ENCODE data around the gene BACH2. TPM values are rescaled to one million over a fixed set of nuclear protein-coding genes. Genes with fewer than 3 reads are reported as not detected.

The BACH2 gene
- total and polyA plus RNA-seq, 2 of the 4 experiments (the other 2 are of a cell fraction) = 1.3 to 1.4 TPM

DNA sequence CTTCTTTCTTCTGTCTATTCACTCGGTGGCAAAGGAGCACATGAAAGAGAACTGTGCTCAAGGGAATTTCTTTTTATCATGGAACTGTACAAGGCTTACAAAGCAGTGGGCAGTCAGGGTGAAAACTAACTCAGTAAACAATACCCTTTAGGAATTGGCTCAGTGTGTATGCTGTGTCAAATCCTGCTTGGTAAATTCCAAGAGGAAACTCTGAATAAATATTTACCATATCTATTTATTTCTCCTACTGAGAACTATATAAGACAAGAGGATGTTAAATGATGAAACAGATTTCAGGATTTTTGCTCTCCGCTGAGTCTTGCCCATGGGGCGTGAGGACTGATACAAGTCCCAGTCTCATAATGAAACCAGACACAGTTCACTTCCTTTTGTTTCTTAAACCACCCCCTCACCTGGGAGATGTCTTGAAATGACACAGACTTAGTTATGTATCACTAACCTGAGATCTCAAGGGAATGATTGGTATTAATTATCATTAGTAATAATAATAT, 188.8 kb downstream of the BACH2 start:
- no peak overlapping the region; the same call in 1 of the 2 replicates for H3K27ac ChIP-seq (ENCODE audit: insufficient read depth, low read length)

More for the DNA sequence above, 188.8 kb downstream of the BACH2 start:
- no peak overlapping the region for H3K56ac ChIP-seq (ENCODE audit: extremely low read depth, insufficient read depth, low read length)
- no peak overlapping the region for H2AK9ac ChIP-seq (replicated peaks; ENCODE audit: low read depth, low read length, poor library complexity)
- H4K91ac ChIP-seq (ENCODE audit: insufficient read depth, low read depth, low read length) = no peak overlapping the region
- H3K14ac ChIP-seq (replicated peaks; ENCODE audit: low read depth, low read length) = 0 out of 2 replicates have a peak overlapping the region, but pooled peaks have one; percentile 8
- no peak overlapping the region for H2BK5ac ChIP-seq (ENCODE audit: low read depth, low read length, poor library complexity, severe bottlenecking)
- intact Hi-C loops (cut with micrococcal nuclease) = loop anchor here (1.0 kb wide), 1 partner anchor 10 kb away; no protein-coding TSS in a partner anchor
- in situ Hi-C loops (cut with MboI; ENCODE audit: low sequenced_read_pairs) = no loop called here
- no peak for TF ChIP-seq RAD21 (IDR thresholded peaks at IDR 0.05; ENCODE audit: low read length)
- TF ChIP-seq, protein P1, sequence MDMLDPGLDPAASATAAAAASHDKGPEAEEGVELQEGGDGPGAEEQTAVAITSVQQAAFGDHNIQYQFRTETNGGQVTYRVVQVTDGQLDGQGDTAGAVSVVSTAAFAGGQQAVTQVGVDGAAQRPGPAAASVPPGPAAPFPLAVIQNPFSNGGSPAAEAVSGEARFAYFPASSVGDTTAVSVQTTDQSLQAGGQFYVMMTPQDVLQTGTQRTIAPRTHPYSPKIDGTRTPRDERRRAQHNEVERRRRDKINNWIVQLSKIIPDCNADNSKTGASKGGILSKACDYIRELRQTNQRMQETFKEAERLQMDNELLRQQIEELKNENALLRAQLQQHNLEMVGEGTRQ (IDR thresholded peaks at IDR 0.05; ENCODE audit: low read depth, low read length) = no peak
- TF ChIP-seq, protein P2, sequence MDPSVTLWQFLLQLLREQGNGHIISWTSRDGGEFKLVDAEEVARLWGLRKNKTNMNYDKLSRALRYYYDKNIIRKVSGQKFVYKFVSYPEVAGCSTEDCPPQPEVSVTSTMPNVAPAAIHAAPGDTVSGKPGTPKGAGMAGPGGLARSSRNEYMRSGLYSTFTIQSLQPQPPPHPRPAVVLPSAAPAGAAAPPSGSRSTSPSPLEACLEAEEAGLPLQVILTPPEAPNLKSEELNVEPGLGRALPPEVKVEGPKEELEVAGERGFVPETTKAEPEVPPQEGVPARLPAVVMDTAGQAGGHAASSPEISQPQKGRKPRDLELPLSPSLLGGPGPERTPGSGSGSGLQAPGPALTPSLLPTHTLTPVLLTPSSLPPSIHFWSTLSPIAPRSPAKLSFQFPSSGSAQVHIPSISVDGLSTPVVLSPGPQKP (IDR thresholded peaks at IDR 0.05; ENCODE audit: borderline replicate concordance, low read depth, low read length) = no peak
- no peak for TF ChIP-seq BHLHE40 (IDR thresholded peaks at IDR 0.05; ENCODE audit: low read depth, low read length)
- TF ChIP-seq RFX5 (IDR thresholded peaks at IDR 0.05; ENCODE audit: low read depth, low read length) = no peak
- TF ChIP-seq, protein P3, sequence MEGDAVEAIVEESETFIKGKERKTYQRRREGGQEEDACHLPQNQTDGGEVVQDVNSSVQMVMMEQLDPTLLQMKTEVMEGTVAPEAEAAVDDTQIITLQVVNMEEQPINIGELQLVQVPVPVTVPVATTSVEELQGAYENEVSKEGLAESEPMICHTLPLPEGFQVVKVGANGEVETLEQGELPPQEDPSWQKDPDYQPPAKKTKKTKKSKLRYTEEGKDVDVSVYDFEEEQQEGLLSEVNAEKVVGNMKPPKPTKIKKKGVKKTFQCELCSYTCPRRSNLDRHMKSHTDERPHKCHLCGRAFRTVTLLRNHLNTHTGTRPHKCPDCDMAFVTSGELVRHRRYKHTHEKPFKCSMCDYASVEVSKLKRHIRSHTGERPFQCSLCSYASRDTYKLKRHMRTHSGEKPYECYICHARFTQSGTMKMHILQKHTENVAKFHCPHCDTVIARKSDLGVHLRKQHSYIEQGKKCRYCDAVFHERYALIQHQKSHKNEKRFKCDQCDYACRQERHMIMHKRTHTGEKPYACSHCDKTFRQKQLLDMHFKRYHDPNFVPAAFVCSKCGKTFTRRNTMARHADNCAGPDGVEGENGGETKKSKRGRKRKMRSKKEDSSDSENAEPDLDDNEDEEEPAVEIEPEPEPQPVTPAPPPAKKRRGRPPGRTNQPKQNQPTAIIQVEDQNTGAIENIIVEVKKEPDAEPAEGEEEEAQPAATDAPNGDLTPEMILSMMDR (conservative IDR thresholded peaks at IDR 0.05; ENCODE audit: low read depth, low read length) = no peak
- TF ChIP-seq POLR2A (IDR thresholded peaks at IDR 0.05; ENCODE audit: low read depth, low read length) = no peak
- TF ChIP-seq NFE2L2 (IDR thresholded peaks at IDR 0.05; ENCODE audit: low read depth, low read length) = no peak
- no peak for TF ChIP-seq CHD1 (IDR thresholded peaks at IDR 0.05; ENCODE audit: low read depth, low read length)
- no peak for TF ChIP-seq MAFK (IDR thresholded peaks at IDR 0.05; ENCODE audit: low read depth, low read length)
- no peak for TF ChIP-seq MAZ (IDR thresholded peaks at IDR 0.05; ENCODE audit: borderline replicate concordance, low read depth, low read length)
- no peak for TF ChIP-seq RCOR1 (IDR thresholded peaks at IDR 0.05; ENCODE audit: insufficient replicate concordance, low read length)
- TF ChIP-seq FOS (IDR thresholded peaks at IDR 0.05; ENCODE audit: low read depth, low read length) = no peak
- no peak for TF ChIP-seq SMC3 (IDR thresholded peaks at IDR 0.05; ENCODE audit: low read depth, low read length)
- TF ChIP-seq CEBPB (IDR thresholded peaks at IDR 0.05; ENCODE audit: low read depth, low read length) = no peak
- no peak for TF ChIP-seq MXI1 (IDR thresholded peaks at IDR 0.05; ENCODE audit: borderline replicate concordance, low read depth, low read length)
- no peaks in the 10 kb centered on the region; a peak in 1 of 4 replicates for H3K79me1 ChIP-seq (ENCODE audit: low read depth in 1 of 2, low read length in 2 of 2)
- H3K4ac ChIP-seq (ENCODE audit: low read depth, low read length) = 0 out of 2 replicates have a peak overlapping the region, but pooled peaks have one; percentile 40
- H4K8ac ChIP-seq (ENCODE audit: low read depth in 2 of 2, low read length in 2 of 2) = no peak overlapping the region
- no peak overlapping the region for H3K9ac ChIP-seq (ENCODE audit: low read depth, low read length)
- ChIA-PET POLR2A (ENCODE audit: unreplicated experiment) (no interaction called here), CTCF (no interaction called here)
- H3K27me3 ChIP-seq (ENCODE audit: control insufficient read depth, insufficient read depth, low read length) = peaks cover 2% of the 10 kb centered on the region; the same call in 1 of the 2 replicates
- ATAC-seq (ENCODE audit: low read depth) = peak; percentile 79
- H3K4me1 ChIP-seq (ENCODE audit: control insufficient read depth, insufficient read depth, low read length) = peaks cover 2% of the 10 kb centered on the region; the same call in 1 of the 2 replicates
- no TSS peak for BruUV-seq (replicated peaks)
- no peak overlapping the region for H2BK20ac ChIP-seq (ENCODE audit: low read depth, low read length)
- H3K23ac ChIP-seq (ENCODE audit: low read depth, low read length) = no peak overlapping the region
- 0 out of 2 replicates have a peak overlapping the region, but pooled peaks have one; percentile 32 for H2BK120ac ChIP-seq (ENCODE audit: low read depth, low read length)
- H3K4me3 ChIP-seq (ENCODE audit: insufficient read depth, low read depth, low read length) = no peak overlapping the region
- dilution Hi-C loops (cut with HindIII; ENCODE audit: low sequenced_read_pairs, unreplicated experiment) = no loop called here
- no peak for DNase-seq
- H3K18ac ChIP-seq (ENCODE audit: low read depth, low read length) = no peak overlapping the region
- 0 out of 2 replicates have a peak overlapping the region, but pooled peaks have one; percentile 48 for H2AK5ac ChIP-seq (ENCODE audit: low read depth, low read length)
- no CpG with 5 or more reads among the region's 3 CpGs for WGBS, 2 experiments (ENCODE audit: extremely low coverage in 2 of 2, insufficient read length in 1 of 2)
- H2BK15ac ChIP-seq (ENCODE audit: low read depth, low read length) = no peak overlapping the region
- H3K36me3 ChIP-seq (ENCODE audit: control insufficient read depth, insufficient read depth, low read length) = no peaks in the 10 kb centered on the region
- no peak overlapping the region for H4K5ac ChIP-seq (ENCODE audit: low read depth, low read length)
- no peaks in the 10 kb centered on the region for H4K20me1 ChIP-seq (ENCODE audit: insufficient read depth, low read length)
- H2AFZ ChIP-seq (replicated peaks; ENCODE audit: low read length, poor library complexity) = no peak overlapping the region
- H3K4me2 ChIP-seq (ENCODE audit: low read depth, low read length) = peak overlapping the region; percentile 26
- H3K9me3 ChIP-seq (ENCODE audit: control insufficient read depth, insufficient read depth, low read length) = no peaks in the 10 kb centered on the region
- H3K9me1 ChIP-seq (ENCODE audit: insufficient read depth, low read length) = no peaks in the 10 kb centered on the region; the same call in 1 of the 2 replicates
